GM23338 (cell line): ENCODE results near the gene HSPBP1. TPM values are rescaled to one million over a fixed set of nuclear protein-coding genes. Genes with fewer than 3 reads are reported as not detected.

Source experiments
- ATAC-seq: fragments of 200-7000 bp; cut with Tn5 transposase; 3 replicates; pipeline ENCODE4 v1.9.1; 2020
- DNase-seq: peaks from one replicate; pipeline ENCODE4 v3.0.0-alpha.2; 2015; ENCODE audit warnings: low spot score
- H2AFZ ChIP-seq: fragments of 200-600 bp; sonication (generic); 2 replicates; pipeline ENCODE4 v1.8.0; 2016; ENCODE audit warnings: antibody characterized with exemption, mild to moderate bottlenecking, moderate library complexity
- H3F3A ChIP-seq: fragments of 200-600 bp; sonication (generic); replicated peaks from 2 replicates; pipeline ENCODE4 v1.8.0; 2017; ENCODE audit warnings: antibody characterized with exemption, mixed run types, low read depth
- H3K27ac ChIP-seq: fragments of 200-600 bp; sonication (generic); 2 replicates; pipeline ENCODE4 v1.6.1; 2016; ENCODE audit warnings: low read depth
- H3K27me3 ChIP-seq: fragments of 200-600 bp; sonication (generic); 2 replicates; pipeline ENCODE4 v1.8.0; 2016; ENCODE audit warnings: mild to moderate bottlenecking, mixed run types, moderate library complexity; ENCODE audit not compliant: insufficient read depth
- H3K36me3 ChIP-seq: fragments of 200-600 bp; sonication (generic); 2 replicates; pipeline ENCODE4 v1.8.0; 2016; ENCODE audit warnings: mild to moderate bottlenecking; ENCODE audit not compliant: insufficient read depth
- H3K4me1 ChIP-seq: fragments of 200-600 bp; sonication (generic); 2 replicates; pipeline ENCODE4 v1.8.0; 2016; ENCODE audit warnings: mild to moderate bottlenecking, moderate library complexity; ENCODE audit not compliant: insufficient read depth
- H3K4me2 ChIP-seq: fragments of 200-600 bp; sonication (generic); 2 replicates; pipeline ENCODE4 v1.7.1; 2017; ENCODE audit warnings: mixed run types
- H3K4me3 ChIP-seq: fragments of 200-600 bp; sonication (generic); 2 replicates; pipeline ENCODE4 v1.6.1; 2016; ENCODE audit warnings: mixed run types
- H3K79me2 ChIP-seq: fragments of 200-600 bp; sonication (generic); replicated peaks from 2 replicates; pipeline ENCODE4 v1.8.0; 2017; ENCODE audit warnings: mild to moderate bottlenecking; ENCODE audit not compliant: insufficient read depth
- H3K9me2 ChIP-seq: fragments of 200-600 bp; sonication (generic); 2 replicates; pipeline ENCODE4 v1.8.0; 2017; ENCODE audit not compliant: insufficient read depth
- H4K20me1 ChIP-seq: fragments of 200-600 bp; sonication (generic); replicated peaks from 2 replicates; pipeline ENCODE4 v1.8.0; 2017; ENCODE audit warnings: mild to moderate bottlenecking; ENCODE audit not compliant: insufficient read depth
- H3K27ac Mint-ChIP-seq: 2 replicates; pipeline ENCODE4 v1.8.0; 2020; ENCODE audit warnings: inconsistent platforms, mild to moderate bottlenecking, moderate library complexity, mixed read lengths
- H3K27me3 Mint-ChIP-seq: 3 replicates; pipeline ENCODE4 v1.8.0; 2022; ENCODE audit warnings: low read depth, mild to moderate bottlenecking, moderate library complexity, mixed read lengths, inconsistent platforms; ENCODE audit not compliant: insufficient read depth, poor library complexity
- H3K36me3 Mint-ChIP-seq: 3 replicates; pipeline ENCODE4 v1.8.0; 2021; ENCODE audit warnings: low read depth, mild to moderate bottlenecking, inconsistent platforms, moderate library complexity, mixed read lengths
- H3K4me1 Mint-ChIP-seq: 3 replicates; pipeline ENCODE4 v1.8.0; 2020; ENCODE audit warnings: mild to moderate bottlenecking, inconsistent platforms, mixed read lengths
- H3K4me3 Mint-ChIP-seq: 3 replicates; pipeline ENCODE4 v1.8.0; 2021; ENCODE audit warnings: moderate library complexity, mild to moderate bottlenecking, inconsistent platforms, mixed read lengths
- H3K9me3 Mint-ChIP-seq: 3 replicates; pipeline ENCODE4 v1.8.0; 2020; ENCODE audit warnings: moderate library complexity, mild to moderate bottlenecking, inconsistent platforms, mixed read lengths
- CREB1 ChIP-seq: fragments of 250-450 bp; sonication (Bioruptor Pico); IDR thresholded peaks from 2 replicates; pipeline ENCODE4 v1.5.0; 2020; ENCODE audit warnings: low read depth, mild to moderate bottlenecking, moderate library complexity
- EZH2phosphoT487 ChIP-seq: fragments of 200-600 bp; sonication (generic); IDR thresholded peaks from one replicate; pipeline ENCODE4 v1.8.1; 2018; ENCODE audit warnings: antibody characterized with exemption; ENCODE audit not compliant: unreplicated experiment
- NANOG ChIP-seq: IDR thresholded peaks from 2 replicates; pipeline ENCODE4 v1.6.1; 2016; ENCODE audit warnings: antibody characterized with exemption, borderline replicate concordance
- STAT1 ChIP-seq: IDR thresholded peaks from one replicate; pipeline ENCODE4 v1.6.1; 2016; ENCODE audit warnings: antibody characterized with exemption; ENCODE audit not compliant: unreplicated experiment
- ZNF114 ChIP-seq: fragments of 250-450 bp; sonication (Bioruptor Pico); IDR thresholded peaks from 2 replicates; pipeline ENCODE4 v1.5.0; 2020; ENCODE audit warnings: mild to moderate bottlenecking, moderate library complexity
- ZNF331 ChIP-seq: fragments of 250-450 bp; sonication (Bioruptor Pico); IDR thresholded peaks from 2 replicates; pipeline ENCODE4 v1.5.0; 2020; ENCODE audit warnings: low read depth, mild to moderate bottlenecking, moderate library complexity
- polyA plus RNA-seq: library from polyadenylated mRNA; unstranded; fragments of >200 nt; fragmentation: Nextera tagmentation; extraction: Ambion mirVana; gene quantifications from 2 replicates; pipeline ENCODE4 v1.2.1, GENCODE V29; 2016
- total RNA-seq: library from RNA; depleted of rRNA; stranded (reverse); fragments of >200 nt; shearing (Covaris generic); gene quantifications from 2 replicates; pipeline ENCODE4 v1.2.3, GENCODE V29; 2014
- TF ChIP-seq, protein P1 (sequence below): IDR thresholded peaks from one replicate; pipeline ENCODE4 v1.6.1; 2018; ENCODE audit warnings: antibody characterized with exemption; ENCODE audit not compliant: unreplicated experiment
- TF ChIP-seq, protein P2 (sequence below), 2 experiments: fragments of 200-600 bp in 1 of 2; sonication (generic) in 1 of 2; conservative IDR thresholded peaks; 2 replicates each; pipeline versions ENCODE4 v1.5.1 to v1.6.1; 2016 to 2017; ENCODE audit warnings: antibody characterized with exemption in 2 of 2, low read depth in 2 of 2, mild to moderate bottlenecking in 2 of 2, moderate library complexity in 1 of 2

Gene HSPBP1
- total and polyA plus RNA-seq, 2 experiments from 2014 or later = 83.6 to 91.1 TPM

DNA sequence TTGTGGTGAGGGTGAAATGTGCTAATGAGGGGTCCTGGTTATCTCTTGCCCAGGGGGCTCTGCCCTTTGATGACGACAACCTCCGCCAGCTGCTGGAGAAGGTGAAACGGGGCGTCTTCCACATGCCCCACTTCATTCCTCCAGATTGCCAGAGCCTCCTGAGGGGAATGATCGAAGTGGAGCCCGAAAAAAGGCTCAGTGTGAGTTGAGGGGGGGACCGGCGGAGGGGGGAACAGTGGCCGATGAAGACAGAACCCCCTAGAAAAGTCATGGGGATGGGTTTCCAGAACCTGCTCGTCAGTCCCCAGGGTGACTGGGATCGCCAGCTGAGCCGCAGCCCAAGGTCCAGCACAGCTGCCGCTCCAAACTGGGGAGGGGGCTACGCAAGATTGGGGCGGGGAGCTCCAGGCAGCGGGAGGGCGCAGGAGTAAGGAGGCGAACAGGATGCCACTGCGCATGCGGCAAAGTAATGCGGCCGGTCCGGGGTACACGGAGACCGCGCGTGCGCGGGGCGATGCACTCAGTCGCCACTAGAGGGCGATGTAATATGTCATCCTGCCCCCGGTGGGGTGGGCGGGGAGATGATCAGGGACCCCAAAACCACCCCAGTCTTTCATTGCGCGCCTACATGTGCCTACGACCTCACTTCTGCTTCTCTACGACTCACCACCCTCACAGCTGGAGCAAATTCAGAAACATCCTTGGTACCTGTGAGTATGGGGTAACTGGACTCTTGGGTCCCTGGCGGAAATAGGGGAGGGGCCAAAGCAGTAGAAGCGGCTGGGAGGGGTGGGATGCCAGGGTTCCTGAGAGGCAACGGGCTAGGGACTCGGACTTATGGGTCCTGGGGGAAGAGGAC lies 21.8 kb upstream of the HSPBP1 start:
- Histone ChIP-seq H3K9me2 (no peaks in the 10 kb centered on the region), H4K20me1 (no peaks in the 10 kb centered on the region; the same call in 1 of the 2 replicates), H3K36me3 (peaks cover 7% of the 10 kb centered on the region; the same call in 1 of the 2 replicates), H2AFZ (no peak overlapping the region), H3K27me3 (no peaks in the 10 kb centered on the region), H3F3A (peaks cover 29% of the 10 kb centered on the region), H3K4me3 (peak overlapping the region; percentile 48; the same call in 1 of the 2 replicates), H3K79me2 (no peaks in the 10 kb centered on the region), H3K4me2 (peak overlapping the region; percentile 76), H3K4me1 (peaks cover 10% of the 10 kb centered on the region), H3K27ac (peak overlapping the region; percentile 61; the same call in 1 of the 2 replicates)
- Mint-ChIP-seq H3K9me3 (no peaks in the 10 kb centered on the region), H3K4me1 (peaks cover 26% of the 10 kb centered on the region), H3K27me3 (peaks cover 18% of the 10 kb centered on the region), H3K27ac (no peak overlapping the region), H3K4me3 (peak overlapping the region; percentile 61), H3K36me3 (peaks cover 59% of the 10 kb centered on the region)
- ATAC-seq = peak; percentile 66
- TF ChIP-seq, protein P1, sequence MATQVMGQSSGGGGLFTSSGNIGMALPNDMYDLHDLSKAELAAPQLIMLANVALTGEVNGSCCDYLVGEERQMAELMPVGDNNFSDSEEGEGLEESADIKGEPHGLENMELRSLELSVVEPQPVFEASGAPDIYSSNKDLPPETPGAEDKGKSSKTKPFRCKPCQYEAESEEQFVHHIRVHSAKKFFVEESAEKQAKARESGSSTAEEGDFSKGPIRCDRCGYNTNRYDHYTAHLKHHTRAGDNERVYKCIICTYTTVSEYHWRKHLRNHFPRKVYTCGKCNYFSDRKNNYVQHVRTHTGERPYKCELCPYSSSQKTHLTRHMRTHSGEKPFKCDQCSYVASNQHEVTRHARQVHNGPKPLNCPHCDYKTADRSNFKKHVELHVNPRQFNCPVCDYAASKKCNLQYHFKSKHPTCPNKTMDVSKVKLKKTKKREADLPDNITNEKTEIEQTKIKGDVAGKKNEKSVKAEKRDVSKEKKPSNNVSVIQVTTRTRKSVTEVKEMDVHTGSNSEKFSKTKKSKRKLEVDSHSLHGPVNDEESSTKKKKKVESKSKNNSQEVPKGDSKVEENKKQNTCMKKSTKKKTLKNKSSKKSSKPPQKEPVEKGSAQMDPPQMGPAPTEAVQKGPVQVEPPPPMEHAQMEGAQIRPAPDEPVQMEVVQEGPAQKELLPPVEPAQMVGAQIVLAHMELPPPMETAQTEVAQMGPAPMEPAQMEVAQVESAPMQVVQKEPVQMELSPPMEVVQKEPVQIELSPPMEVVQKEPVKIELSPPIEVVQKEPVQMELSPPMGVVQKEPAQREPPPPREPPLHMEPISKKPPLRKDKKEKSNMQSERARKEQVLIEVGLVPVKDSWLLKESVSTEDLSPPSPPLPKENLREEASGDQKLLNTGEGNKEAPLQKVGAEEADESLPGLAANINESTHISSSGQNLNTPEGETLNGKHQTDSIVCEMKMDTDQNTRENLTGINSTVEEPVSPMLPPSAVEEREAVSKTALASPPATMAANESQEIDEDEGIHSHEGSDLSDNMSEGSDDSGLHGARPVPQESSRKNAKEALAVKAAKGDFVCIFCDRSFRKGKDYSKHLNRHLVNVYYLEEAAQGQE = no peak
- TF ChIP-seq, protein P2, sequence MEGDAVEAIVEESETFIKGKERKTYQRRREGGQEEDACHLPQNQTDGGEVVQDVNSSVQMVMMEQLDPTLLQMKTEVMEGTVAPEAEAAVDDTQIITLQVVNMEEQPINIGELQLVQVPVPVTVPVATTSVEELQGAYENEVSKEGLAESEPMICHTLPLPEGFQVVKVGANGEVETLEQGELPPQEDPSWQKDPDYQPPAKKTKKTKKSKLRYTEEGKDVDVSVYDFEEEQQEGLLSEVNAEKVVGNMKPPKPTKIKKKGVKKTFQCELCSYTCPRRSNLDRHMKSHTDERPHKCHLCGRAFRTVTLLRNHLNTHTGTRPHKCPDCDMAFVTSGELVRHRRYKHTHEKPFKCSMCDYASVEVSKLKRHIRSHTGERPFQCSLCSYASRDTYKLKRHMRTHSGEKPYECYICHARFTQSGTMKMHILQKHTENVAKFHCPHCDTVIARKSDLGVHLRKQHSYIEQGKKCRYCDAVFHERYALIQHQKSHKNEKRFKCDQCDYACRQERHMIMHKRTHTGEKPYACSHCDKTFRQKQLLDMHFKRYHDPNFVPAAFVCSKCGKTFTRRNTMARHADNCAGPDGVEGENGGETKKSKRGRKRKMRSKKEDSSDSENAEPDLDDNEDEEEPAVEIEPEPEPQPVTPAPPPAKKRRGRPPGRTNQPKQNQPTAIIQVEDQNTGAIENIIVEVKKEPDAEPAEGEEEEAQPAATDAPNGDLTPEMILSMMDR (conservative IDR thresholded peaks at IDR 0.05; ENCODE audit: low read depth in 2 of 2) = peak; percentile 80 to 93
- peak; percentile 96 for DNase-seq

GRCh38 chr19:55300886-55301458 lies 21.1 kb upstream of the HSPBP1 start:
- H2AFZ ChIP-seq = no peak overlapping the region
- H3K36me3 Mint-ChIP-seq = peaks cover 57% of the 10 kb centered on the region

More at GRCh38 chr19:55300886-55301458, 21.1 kb upstream of the HSPBP1 start:
- H3K27me3 ChIP-seq = no peaks in the 10 kb centered on the region
- Mint-ChIP-seq H3K27me3 (peaks cover 23% of the 10 kb centered on the region), H3K4me1 (peaks cover 26% of the 10 kb centered on the region), H3K4me3 (no peak overlapping the region; the same call in 2 of the 3 replicates), H3K9me3 (no peaks in the 10 kb centered on the region; the same call in 2 of the 3 replicates), H3K27ac (no peak overlapping the region)
- peak overlapping the region; percentile 48; the same call in 1 of the 2 replicates for H3K4me3 ChIP-seq
- H3K4me1 ChIP-seq = peaks cover 9% of the 10 kb centered on the region
- H3K9me2 ChIP-seq = no peaks in the 10 kb centered on the region
- H3K36me3 ChIP-seq = peaks cover 7% of the 10 kb centered on the region; the same call in 1 of the 2 replicates
- peak overlapping the region; percentile 76 for H3K4me2 ChIP-seq
- H4K20me1 ChIP-seq = no peaks in the 10 kb centered on the region; the same call in 1 of the 2 replicates
- no peak for ATAC-seq
- no peaks in the 10 kb centered on the region for H3K79me2 ChIP-seq
- DNase-seq = no peak
- H3F3A ChIP-seq = peaks cover 24% of the 10 kb centered on the region
- TF ChIP-seq STAT1 = no peak
- no peak for TF ChIP-seq NANOG
- TF ChIP-seq ZNF114 (CRISPR knock-in tag) = no peak
- TF ChIP-seq ZNF331 (CRISPR knock-in tag) = no peak
- TF ChIP-seq, protein P1 = no peak
- TF ChIP-seq, protein P2 (conservative IDR thresholded peaks at IDR 0.05; ENCODE audit: low read depth in 2 of 2) = no peak
- TF ChIP-seq CREB1 (CRISPR knock-in tag) = no peak
- no peak for TF ChIP-seq EZH2phosphoT487
- H3K27ac ChIP-seq = peak overlapping the region; percentile 61; the same call in 1 of the 2 replicates
